Ascending aorta (tissue), 2 donors: ENCODE results near the gene MED8. TPM values are rescaled to one million over a fixed set of nuclear protein-coding genes. Genes with fewer than 3 reads are reported as not detected.
A peak's percentile ranks its signal among the peaks of the same experiment; 100 is the strongest.

Experiments used
- DNase-seq, 2 donors: peaks; one replicate each; pipeline ENCODE4 v3.0.0-alpha.2; 2019; ENCODE audit warnings: low spot score in 2 of 2
- H3K27ac ChIP-seq, 2 donors: fragments of 200-600 bp; sonication (generic); one replicate each; pipeline ENCODE4 v1.5.1; 2016 to 2017; ENCODE audit warnings: mild to moderate bottlenecking in 1 of 2
- H3K27me3 ChIP-seq: fragments of 200-600 bp; sonication (generic); one replicate; pipeline ENCODE4 v1.5.1; 2017
- H3K36me3 ChIP-seq, 2 donors: fragments of 200-600 bp; sonication (generic); one replicate each; pipeline ENCODE4 v1.5.1; 2016
- H3K4me1 ChIP-seq, 2 donors: fragments of 200-600 bp; sonication (generic); one replicate each; pipeline ENCODE4 v1.5.1; 2016 to 2017; ENCODE audit warnings: mild to moderate bottlenecking in 1 of 2
- H3K4me3 ChIP-seq, 2 donors: fragments of 200-600 bp; sonication (generic); one replicate each; pipeline ENCODE4 v1.5.1; 2016 to 2017; ENCODE audit warnings: mild to moderate bottlenecking in 1 of 2
- H3K9me3 ChIP-seq, 2 donors: fragments of 200-600 bp; sonication (generic); one replicate each; pipeline ENCODE4 v1.5.1; 2016
- intact Hi-C: fragments of 100-400 bp; cut with DNase I; formaldehyde crosslinking; loops from one replicate; pipeline ENCODE4 v1.15.1; 2023
- total RNA-seq: library from RNA; depleted of rRNA; stranded (reverse); fragments of >200 nt; gene quantifications from one replicate; pipeline ENCODE4 v1.1.0, GENCODE V29; 2016
- TF ChIP-seq, protein P1 (sequence below), 3 experiments: fragments of 200-600 bp in 2 of 3; fragments of 450-650 bp in 1 of 3; sonication (generic) in 2 of 3; IDR thresholded peaks; one replicate each; pipeline ENCODE4 v1.5.1; 2016 to 2019; ENCODE audit warnings: antibody characterized with exemption in 3 of 3, mild to moderate bottlenecking in 1 of 3, moderate library complexity in 1 of 3

The MED8 gene
- total RNA-seq, 1 donor from 2014 or later = 15.3 TPM

DNA sequence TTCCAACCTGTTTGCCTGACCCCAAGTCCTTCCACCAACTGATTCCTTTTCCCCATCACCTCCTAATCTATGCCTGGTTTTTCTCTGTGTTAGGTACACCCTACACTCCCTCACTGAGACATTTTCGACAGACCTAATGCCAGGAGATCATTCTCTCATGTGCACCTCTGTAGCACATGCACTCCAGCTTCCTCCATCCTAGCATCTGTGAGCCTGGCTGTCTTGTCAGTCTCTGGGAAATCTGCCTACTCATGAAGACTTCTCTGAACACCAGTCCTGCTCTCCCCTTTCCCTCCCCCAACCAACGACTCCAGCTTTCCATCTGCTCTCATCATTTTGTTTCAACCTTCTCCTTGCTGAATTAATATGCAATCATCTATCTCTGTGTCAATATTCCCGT lies 987 bp downstream of the MED8 start:
- H3K4me3 ChIP-seq = peak overlapping the region; percentile 79 to 92
- no peaks in the 10 kb centered on the region for H3K27me3 ChIP-seq
- H3K4me1 ChIP-seq = peaks cover 18 to 25% of the 10 kb centered on the region in 2 donors
- peaks cover 39 to 43% of the 10 kb centered on the region in 2 donors for H3K36me3 ChIP-seq
- intact Hi-C loops = loop anchor here (1.0 to 2.0 kb wide), 3 partner anchors 20 to 40 kb away; partner anchors contain the start of genes CDC20 and ELOVL1
- DNase-seq = no peak
- no peaks in the 10 kb centered on the region for H3K9me3 ChIP-seq
- peak overlapping the region; percentile 86 to 90 for H3K27ac ChIP-seq
- TF ChIP-seq, protein P1, sequence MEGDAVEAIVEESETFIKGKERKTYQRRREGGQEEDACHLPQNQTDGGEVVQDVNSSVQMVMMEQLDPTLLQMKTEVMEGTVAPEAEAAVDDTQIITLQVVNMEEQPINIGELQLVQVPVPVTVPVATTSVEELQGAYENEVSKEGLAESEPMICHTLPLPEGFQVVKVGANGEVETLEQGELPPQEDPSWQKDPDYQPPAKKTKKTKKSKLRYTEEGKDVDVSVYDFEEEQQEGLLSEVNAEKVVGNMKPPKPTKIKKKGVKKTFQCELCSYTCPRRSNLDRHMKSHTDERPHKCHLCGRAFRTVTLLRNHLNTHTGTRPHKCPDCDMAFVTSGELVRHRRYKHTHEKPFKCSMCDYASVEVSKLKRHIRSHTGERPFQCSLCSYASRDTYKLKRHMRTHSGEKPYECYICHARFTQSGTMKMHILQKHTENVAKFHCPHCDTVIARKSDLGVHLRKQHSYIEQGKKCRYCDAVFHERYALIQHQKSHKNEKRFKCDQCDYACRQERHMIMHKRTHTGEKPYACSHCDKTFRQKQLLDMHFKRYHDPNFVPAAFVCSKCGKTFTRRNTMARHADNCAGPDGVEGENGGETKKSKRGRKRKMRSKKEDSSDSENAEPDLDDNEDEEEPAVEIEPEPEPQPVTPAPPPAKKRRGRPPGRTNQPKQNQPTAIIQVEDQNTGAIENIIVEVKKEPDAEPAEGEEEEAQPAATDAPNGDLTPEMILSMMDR (IDR thresholded peaks at IDR 0.05) = no peak

DNA sequence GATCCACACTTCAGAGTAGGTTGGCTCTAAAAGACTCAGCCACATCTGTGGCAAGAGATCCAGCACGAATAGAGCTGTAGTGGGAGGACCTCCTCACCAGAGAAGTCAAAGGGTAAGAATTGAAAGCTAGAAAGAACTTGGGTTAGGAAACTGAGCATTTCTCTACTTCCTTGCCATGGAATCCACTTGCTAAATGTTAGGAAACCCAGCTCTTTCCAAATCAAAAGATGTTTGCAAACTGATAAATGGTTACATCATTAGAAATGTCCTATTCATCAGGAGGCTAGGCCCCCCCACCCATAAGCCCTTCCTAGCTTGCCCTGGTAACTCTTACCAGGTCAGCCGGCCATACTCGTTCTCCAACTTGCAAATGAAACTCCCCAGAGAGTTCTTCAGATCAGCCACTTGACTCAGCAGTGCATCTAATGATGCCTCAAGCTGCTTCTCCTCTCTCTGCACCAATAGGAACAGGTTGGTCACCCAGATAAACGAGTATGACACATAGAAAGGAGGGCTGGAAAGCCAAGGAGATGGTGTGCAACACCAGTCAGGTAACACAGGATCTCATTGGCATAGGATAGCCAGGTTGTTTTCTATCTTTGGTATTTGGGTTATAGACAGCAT lies 1.5 kb downstream of the MED8 start:
- no peak for DNase-seq
- Histone ChIP-seq H3K9me3 (no peaks in the 10 kb centered on the region), H3K4me3 (peak overlapping the region; percentile 79 to 92), H3K27me3 (no peaks in the 10 kb centered on the region), H3K4me1 (peaks cover 18 to 25% of the 10 kb centered on the region in 2 donors), H3K36me3 (peaks cover 44 to 48% of the 10 kb centered on the region in 2 donors), H3K27ac (peak overlapping the region in 1 of 2 donors; percentile 86)
- intact Hi-C loops = loop anchor here (2.0 kb wide), 1 partner anchor 39 kb away; no protein-coding TSS in a partner anchor
- TF ChIP-seq, protein P1 (IDR thresholded peaks at IDR 0.05) = no peak

DNA sequence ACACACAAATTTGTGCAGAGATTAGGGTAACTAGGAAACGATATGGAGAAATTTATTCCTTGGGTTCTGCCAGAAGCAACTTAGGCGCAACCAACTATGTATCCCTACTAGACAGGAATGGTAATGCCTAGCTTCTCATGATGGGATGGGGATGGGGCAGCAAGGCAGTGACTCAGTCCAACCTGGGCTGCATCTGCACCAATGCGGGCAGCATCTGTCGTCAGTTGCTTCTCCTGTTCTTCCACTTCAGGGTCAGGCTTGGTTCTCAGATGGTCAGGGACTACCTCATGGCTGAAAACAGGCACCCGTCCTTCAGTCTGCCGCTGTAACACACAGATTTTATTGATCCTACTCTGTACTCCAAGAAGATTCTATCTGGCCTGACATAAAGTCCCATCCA lies 2.9 kb downstream of the MED8 start:
- TF ChIP-seq, protein P1 (IDR thresholded peaks at IDR 0.05) = no peak
- DNase-seq = no peak
- no peak overlapping the region for H3K4me3 ChIP-seq
- peaks cover 46 to 62% of the 10 kb centered on the region in 2 donors for H3K36me3 ChIP-seq
- H3K27me3 ChIP-seq = no peaks in the 10 kb centered on the region
- H3K9me3 ChIP-seq = no peaks in the 10 kb centered on the region
- H3K27ac ChIP-seq = no peak overlapping the region
- peaks cover 18 to 25% of the 10 kb centered on the region in 2 donors for H3K4me1 ChIP-seq
- intact Hi-C loops = no loop called here

DNA sequence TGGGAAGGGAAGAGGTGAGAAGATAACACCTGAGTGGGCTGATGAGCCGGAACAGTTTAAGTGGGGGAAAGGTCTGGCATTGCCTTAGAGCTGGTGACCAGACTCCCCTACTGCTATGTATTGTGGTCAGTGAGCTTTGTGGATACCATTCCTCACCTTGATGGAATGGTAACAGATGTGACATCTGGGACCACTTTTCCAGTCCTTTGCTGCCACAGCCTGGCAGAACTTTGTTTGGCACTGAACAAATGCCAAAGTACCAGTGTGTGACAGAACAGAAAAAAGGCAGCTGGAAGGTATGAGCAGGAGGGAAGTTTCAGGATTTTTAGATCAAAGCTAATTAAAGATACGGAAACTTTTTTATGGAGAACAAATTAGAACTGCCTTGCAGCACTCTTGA lies 6.2 kb downstream of the MED8 start:
- H3K9me3 ChIP-seq = no peaks in the 10 kb centered on the region
- H3K27ac ChIP-seq = no peak overlapping the region
- TF ChIP-seq, protein P1 (IDR thresholded peaks at IDR 0.05) = peak in 1 of 3 experiments; percentile 6
- H3K4me1 ChIP-seq = peaks cover 7 to 11% of the 10 kb centered on the region in 2 donors
- DNase-seq = no peak
- H3K36me3 ChIP-seq = peaks cover 46 to 69% of the 10 kb centered on the region in 2 donors
- H3K27me3 ChIP-seq = no peaks in the 10 kb centered on the region
- H3K4me3 ChIP-seq = no peak overlapping the region
- intact Hi-C loops = no loop called here

DNA sequence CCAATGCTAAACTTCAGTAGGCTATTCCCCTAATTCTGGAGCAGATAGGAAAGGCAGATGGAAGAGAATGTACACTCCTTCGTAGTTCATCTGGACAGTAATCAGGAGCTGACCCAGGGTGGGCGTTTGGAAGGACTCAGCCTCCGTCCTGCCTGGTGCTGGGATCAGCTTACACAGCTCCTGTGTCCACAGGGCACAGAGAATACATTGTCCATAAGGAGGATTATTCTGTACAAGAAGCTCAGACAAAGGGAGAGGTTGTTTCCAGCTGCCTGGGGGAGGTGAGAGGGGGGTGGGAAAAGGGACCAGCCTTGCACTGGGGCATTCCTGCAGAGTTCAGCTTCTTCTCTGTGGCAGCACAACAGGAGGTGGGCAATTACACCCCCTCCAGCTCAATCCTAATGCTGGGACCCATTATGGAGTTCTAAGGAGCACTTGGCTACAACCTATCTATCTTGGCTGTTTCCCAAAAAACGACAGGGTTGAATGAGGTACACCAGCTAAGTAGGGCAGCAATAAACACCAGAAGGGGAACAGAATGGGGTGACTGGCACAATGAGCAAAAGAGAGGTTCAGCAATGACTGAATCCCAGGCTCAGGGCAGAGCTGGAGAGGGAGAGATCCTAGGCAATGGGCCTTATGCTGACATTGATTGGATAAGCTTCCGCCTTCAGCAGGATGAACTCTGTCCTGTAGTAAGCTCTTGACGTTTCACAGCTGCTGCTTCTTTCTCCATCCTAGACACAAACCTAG lies 7.4 kb downstream of the MED8 start:
- H3K27ac ChIP-seq = no peak overlapping the region
- H3K4me1 ChIP-seq = no peaks in the 10 kb centered on the region
- H3K9me3 ChIP-seq = no peaks in the 10 kb centered on the region
- H3K4me3 ChIP-seq = no peak overlapping the region
- peaks cover 41 to 67% of the 10 kb centered on the region in 2 donors for H3K36me3 ChIP-seq
- no peaks in the 10 kb centered on the region for H3K27me3 ChIP-seq
- DNase-seq = no peak
- TF ChIP-seq, protein P1 (IDR thresholded peaks at IDR 0.05) = no peak
- intact Hi-C loops = no loop called here
